HCT116 (cell line): ENCODE results near the gene FRZB. TPM values are rescaled to one million over a fixed set of nuclear protein-coding genes. Genes with fewer than 3 reads are reported as not detected.

Experiments used
- ATAC-seq: fragments of 200-7000 bp; cut with Tn5 transposase; 2 replicates; pipeline ENCODE4 v1.9.1; 2020; ENCODE audit warnings: mild to moderate bottlenecking, moderate library complexity
- BruUV-seq: library from RNA; stranded (reverse); fragments of 400-500 nt; replicated peaks from 2 replicates; lab custom pipeline; 2021; lab: Mats Ljungman, UMichigan
- CTCF ChIA-PET: fragments of 300-600 bp; sonication (Branson Sonifier 250); formaldehyde crosslinking; loops from one replicate; lab custom pipeline; 2021; ENCODE audit warnings: antibody characterized with exemption; lab: Charles Lee
- POLR2A ChIA-PET: fragments of 300-600, 350-600 bp; sonication (Branson Sonifier 250); formaldehyde crosslinking; loops from one replicate; lab custom pipeline; 2021; ENCODE audit warnings: antibody characterized with exemption; lab: Charles Lee
- RAD21 ChIA-PET, 2 experiments: fragments of 300-600 bp; sonication (Branson Sonifier 250); formaldehyde crosslinking; loops; one replicate each; lab custom pipeline; 2023; ENCODE audit warnings: low total read pairs in 2 of 2; ENCODE audit not compliant: uncharacterized antibody in 2 of 2, unreplicated experiment in 2 of 2, low non-redundant PET in 1 of 2; lab: Charles Lee
- DNase-seq: peaks from one replicate; pipeline ENCODE4 v3.0.0-alpha.2; 2010; ENCODE audit warnings: low read depth, low spot score
- H2AFZ ChIP-seq: fragments of 200-600 bp; shearing (Covaris generic), sonication (generic); 2 replicates; pipeline ENCODE4 v1.6.1; 2017; ENCODE audit warnings: low read depth, mixed run types, mixed read lengths, antibody characterized with exemption, low read length; ENCODE audit not compliant: poor library complexity, severe bottlenecking
- H3K27ac ChIP-seq: 2 replicates; pipeline ENCODE4 v1.5.1; 2012; ENCODE audit warnings: low read depth, low read length
- H3K27me3 ChIP-seq: fragments of 200-600 bp; sonication (generic); 2 replicates; pipeline ENCODE4 v1.6.1; 2016; ENCODE audit warnings: mixed run types, low read length, mixed read lengths; ENCODE audit not compliant: insufficient read depth
- H3K36me3 ChIP-seq, 2 experiments: fragments of 200-500 bp in 1 of 2; fragments of 200-600 bp in 1 of 2; sonication (Bioruptor generic) in 1 of 2; sonication (generic) in 1 of 2; 2 replicates each; pipeline versions ENCODE4 v1.5.1 to v1.6.1; 2014 to 2016; ENCODE audit warnings: low read length in 2 of 2, inconsistent platforms in 1 of 2, mixed read lengths in 1 of 2, mixed run types in 1 of 2; ENCODE audit not compliant: insufficient read depth in 2 of 2, control insufficient read depth in 1 of 2
- H3K4me1 ChIP-seq, 2 experiments: fragments of 200-600 bp in 1 of 2; sonication (generic) in 1 of 2; 2 replicates each; pipeline versions ENCODE4 v1.5.1 to v1.6.1; 2012 to 2017; ENCODE audit warnings: low read length in 2 of 2, inconsistent platforms in 1 of 2, mild to moderate bottlenecking in 1 of 2, mixed read lengths in 1 of 2, mixed run types in 1 of 2, moderate library complexity in 1 of 2; ENCODE audit not compliant: insufficient read depth in 2 of 2, control insufficient read depth in 1 of 2
- H3K4me2 ChIP-seq: fragments of 200-600 bp; sonication (generic); 2 replicates; pipeline ENCODE4 v1.6.1; 2017; ENCODE audit warnings: mixed run types, low read length, mixed read lengths
- H3K4me3 ChIP-seq, 2 experiments: fragments of 200-600 bp in 1 of 2; sonication (generic) in 1 of 2; replicated peaks in 1 of 2; 2 replicates each; pipeline ENCODE4 v1.5.1; 2011 to 2016; ENCODE audit warnings: low read length in 2 of 2, control low read depth in 1 of 2, low read depth in 1 of 2, mild to moderate bottlenecking in 1 of 2, mixed read lengths in 1 of 2, mixed run types in 1 of 2
- H3K79me2 ChIP-seq: fragments of 200-600 bp; sonication (generic); 2 replicates; pipeline ENCODE4 v1.6.1; 2017; ENCODE audit warnings: mild to moderate bottlenecking, mixed run types, low read length, moderate library complexity, mixed read lengths; ENCODE audit not compliant: insufficient read depth
- H3K9ac ChIP-seq: fragments of 200-600 bp; sonication (generic); 2 replicates; pipeline ENCODE4 v1.6.1; 2016; ENCODE audit warnings: low read length, mixed read lengths
- H3K9me2 ChIP-seq: fragments of 200-600 bp; sonication (generic), shearing (Covaris generic); 2 replicates; pipeline ENCODE4 v1.6.1; 2017; ENCODE audit warnings: mixed run types, mild to moderate bottlenecking, moderate library complexity; ENCODE audit not compliant: insufficient read depth
- H3K9me3 ChIP-seq, 2 experiments: fragments of 200-500 bp in 1 of 2; fragments of 200-600 bp in 1 of 2; sonication (Bioruptor generic) in 1 of 2; sonication (generic) in 1 of 2; 2 replicates each; pipeline ENCODE4 v1.6.1; 2014 to 2017; ENCODE audit warnings: low read length in 2 of 2, mixed read lengths in 2 of 2, inconsistent platforms in 1 of 2, low read depth in 1 of 2, mild to moderate bottlenecking in 1 of 2, mixed run types in 1 of 2, moderate library complexity in 1 of 2; ENCODE audit not compliant: control insufficient read depth in 1 of 2, insufficient read depth in 1 of 2
- H4K20me1 ChIP-seq: fragments of 200-600 bp; sonication (generic), shearing (Covaris generic); 2 replicates; pipeline ENCODE4 v1.6.1; 2017; ENCODE audit warnings: mixed run types, mild to moderate bottlenecking, moderate library complexity; ENCODE audit not compliant: insufficient read depth
- CEBPB ChIP-seq: IDR thresholded peaks from 2 replicates; pipeline ENCODE4 v1.6.1; 2012; ENCODE audit warnings: low read depth
- ELF1 ChIP-seq: IDR thresholded peaks from 2 replicates; pipeline ENCODE4 v1.6.1; 2012; ENCODE audit warnings: low read depth, borderline replicate concordance
- EZH2 ChIP-seq: fragments of 200-600 bp; sonication (generic); IDR thresholded peaks from 2 replicates; pipeline ENCODE4 v1.6.1; 2017; ENCODE audit warnings: antibody characterized with exemption, mixed run types
- EZH2phosphoT487 ChIP-seq: fragments of 200-600 bp; IDR thresholded peaks from 2 replicates; pipeline ENCODE4 v1.6.1; 2018; ENCODE audit warnings: antibody characterized with exemption, borderline replicate concordance
- FOSL1 ChIP-seq: IDR thresholded peaks from 2 replicates; pipeline ENCODE4 v1.6.1; 2012; ENCODE audit warnings: low read depth
- MAX ChIP-seq: IDR thresholded peaks from 2 replicates; pipeline ENCODE4 v1.6.1; 2012
- POLR2A ChIP-seq: IDR thresholded peaks from 2 replicates; pipeline ENCODE4 v1.7.0; 2011; ENCODE audit warnings: borderline replicate concordance; ENCODE audit not compliant: insufficient read depth, insufficient read length; ENCODE audit errors: extremely low read depth
- SRF ChIP-seq: IDR thresholded peaks from 2 replicates; pipeline ENCODE4 v1.6.1; 2012; ENCODE audit warnings: low read depth
- ZBTB33 ChIP-seq: IDR thresholded peaks from 2 replicates; pipeline ENCODE4 v1.6.1; 2011; ENCODE audit warnings: mild to moderate bottlenecking, low read length, moderate library complexity; ENCODE audit not compliant: insufficient replicate concordance; ENCODE audit errors: extremely low read depth
- ZNF274 ChIP-seq: fragments of 200-500 bp; sonication (Bioruptor generic); IDR thresholded peaks from 2 replicates; pipeline ENCODE4 v1.6.1; 2014; ENCODE audit warnings: mild to moderate bottlenecking, low read depth, low read length, inconsistent platforms
- intact Hi-C: fragments of 100-400 bp; cut with micrococcal nuclease; formaldehyde crosslinking; loops from 2 replicates; pipeline ENCODE4 v1.10.0; 2022
- total RNA-seq: library from RNA; stranded (reverse); gene quantifications from one replicate; pipeline ENCODE4 v1.2.1, GENCODE V29; 2021; ENCODE audit not compliant: unreplicated experiment

The FRZB gene
- total RNA-seq, 1 experiment from 2014 or later: 0.49 TPM

- no peak for ATAC-seq
- Histone ChIP-seq H3K4me3 (no peak overlapping the region), H3K4me2 (no peak overlapping the region), H3K27ac (no peak overlapping the region), H3K9me2 (no peaks in the 10 kb centered on the region), H3K79me2 (no peaks in the 10 kb centered on the region), H4K20me1 (no peaks in the 10 kb centered on the region), H3K4me1 (no peaks in the 10 kb centered on the region), H3K27me3 (no peaks in the 10 kb centered on the region), H3K9ac (no peak overlapping the region), H3K36me3 (no peaks in the 10 kb centered on the region), H2AFZ (no peak overlapping the region), H3K9me3 (no peaks in the 10 kb centered on the region)
- ChIA-PET POLR2A (no interaction called here), RAD21 (no interaction called here), CTCF (interaction anchor here (0.7 kb wide), 1 partner anchor 65 kb away, joined by 4 read pairs; no protein-coding TSS in a partner anchor)
- DNase-seq: no peak
- intact Hi-C loops: no loop called here
- TF ChIP-seq FOSL1 (no peak), ZBTB33 (no peak), ZNF274 (no peak), SRF (no peak), EZH2phosphoT487 (no peak), MAX (no peak), ELF1 (no peak), POLR2A (no peak), CEBPB (no peak), EZH2 (no peak)
- no TSS peak for BruUV-seq
These were observed 1.1 kb upstream of the FRZB start for GRCh38 chr2:182867426-182868053.
